ENCODE results near the gene SPACA5B.
"Not testable (repeated sequence)": the region's sequence is repeated elsewhere in the genome, so short reads cannot be mapped to it uniquely, and the experiment has no call there.

- not testable (repeated sequence) for TF ChIP-seq POLR2A, POLR2AphosphoS5, CTCF (IDR thresholded peaks at IDR 0.05)
Observed at GRCh38 chrX:48166322-48166721, 35.9 kb downstream of the SPACA5B start.
